ENCODE measurements around the gene GJC1.
"Not testable (repeated sequence)": the region's sequence is repeated elsewhere in the genome, so short reads cannot be mapped to it uniquely, and the experiment has no call there.

Gene GJC1

GRCh38 chr17:44757918-44758413 is 72.1 kb downstream of the GJC1 start:
- no peak for DNase-seq

DNA sequence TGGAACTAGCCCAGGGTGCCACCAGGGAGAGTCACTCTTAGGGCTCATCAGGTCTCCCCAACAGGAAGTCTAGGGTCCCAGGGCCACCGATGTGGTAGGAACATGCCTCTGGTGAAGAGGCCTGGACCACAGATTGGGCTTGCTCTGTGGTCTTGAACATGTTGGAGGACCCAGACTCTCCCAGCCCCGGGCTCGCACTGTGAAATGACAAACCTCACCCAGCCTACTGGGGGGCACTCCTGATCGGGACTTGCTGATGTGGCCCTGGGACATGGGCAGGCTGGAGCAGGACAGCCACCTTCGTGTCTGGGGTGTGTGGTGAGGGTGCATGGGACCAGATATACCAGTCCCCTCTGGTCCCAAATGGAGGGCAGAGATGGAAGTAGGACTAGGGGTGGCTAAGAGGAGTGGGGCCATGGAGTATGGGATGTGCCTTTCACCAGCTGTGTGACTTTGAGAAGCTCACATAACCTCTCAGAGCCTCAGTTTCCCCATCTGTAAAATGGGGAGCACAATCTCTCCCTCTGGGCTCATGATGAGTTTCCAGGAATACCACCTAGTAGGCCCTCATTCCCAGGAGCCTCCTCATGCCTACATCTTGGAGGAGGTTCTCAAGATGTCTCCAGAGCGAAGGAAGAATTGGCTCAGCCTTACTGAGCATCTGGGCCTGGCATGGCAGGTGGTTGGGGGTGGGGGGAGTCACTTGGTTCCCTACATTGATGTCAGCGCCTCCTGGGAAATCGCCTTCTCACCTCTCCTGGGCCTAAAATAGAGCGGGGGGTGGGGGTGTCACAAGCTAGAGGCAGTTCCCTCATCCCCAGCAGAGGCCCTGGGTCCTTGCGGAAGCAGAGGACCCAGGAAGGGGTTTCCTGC is 72.8 kb downstream of the GJC1 start:
- DNase-seq, result no peak

DNA sequence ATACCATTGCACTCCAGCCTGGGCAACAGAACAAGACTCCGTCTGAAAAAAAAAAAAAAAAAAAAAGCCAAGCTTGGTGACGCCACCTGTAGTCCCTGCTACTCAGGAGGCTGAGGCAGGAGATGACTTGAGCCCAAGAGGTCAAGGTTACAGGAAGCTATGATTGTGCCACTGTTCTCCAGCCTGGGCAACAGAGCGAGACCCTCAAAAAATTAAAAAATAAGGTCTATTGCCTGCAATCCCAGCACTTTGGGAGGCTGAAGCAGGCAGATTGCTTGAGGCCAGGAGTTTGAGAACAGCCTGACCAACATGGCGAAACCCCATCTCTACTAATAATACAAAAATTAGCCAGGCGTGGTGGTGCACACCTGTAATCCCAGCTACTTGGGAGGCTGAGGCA is 74.9 kb downstream of the GJC1 start:
- DNase-seq, result not testable (repeated sequence)

GRCh38 chr17:44754276-44754675 is 75.8 kb downstream of the GJC1 start:
- DNase-seq, result no peak

GRCh38 chr17:44752953-44753861 is 76.9 kb downstream of the GJC1 start:
- no peak for DNase-seq

DNA sequence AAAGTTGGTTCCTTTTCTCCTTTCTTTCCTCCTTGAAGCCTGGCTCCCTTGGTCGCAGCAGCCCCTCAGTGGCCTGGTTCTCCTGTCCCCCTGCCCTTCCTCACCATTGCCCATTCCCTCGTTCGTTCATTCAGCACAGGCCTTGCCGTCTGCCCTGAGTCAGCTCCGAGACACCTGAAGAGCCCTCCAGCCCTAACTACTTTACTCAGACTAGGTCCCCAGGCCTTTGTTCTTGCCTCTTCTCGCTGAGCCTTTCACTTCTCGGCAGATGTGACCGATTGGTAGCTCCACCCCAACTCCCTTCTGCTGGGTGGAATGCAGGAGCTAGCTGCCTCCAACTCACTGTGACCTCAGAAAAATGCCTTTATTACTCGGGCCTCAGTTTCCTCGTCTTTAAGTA is 78.3 kb downstream of the GJC1 start:
- no peak for DNase-seq

DNA sequence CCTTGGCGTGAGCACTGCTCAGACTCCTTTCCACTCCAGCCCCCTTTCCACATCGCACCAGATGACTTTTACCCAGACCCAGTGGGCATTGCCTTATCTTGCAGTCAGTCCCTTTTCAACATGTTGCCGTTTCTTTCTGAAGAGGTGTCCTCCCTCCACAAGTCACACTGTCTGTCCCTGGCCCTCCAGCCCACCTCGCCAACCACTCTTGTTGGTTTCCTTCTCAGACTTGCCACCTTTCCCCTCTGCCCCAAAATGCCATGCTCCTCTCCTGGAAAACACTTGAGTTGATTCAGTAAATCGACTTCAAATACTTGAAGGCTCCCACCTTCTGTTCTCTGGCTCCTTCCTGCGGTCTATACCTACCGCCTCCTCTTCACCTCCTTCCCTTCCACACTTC is 78.8 kb downstream of the GJC1 start:
- no peak for DNase-seq

DNA sequence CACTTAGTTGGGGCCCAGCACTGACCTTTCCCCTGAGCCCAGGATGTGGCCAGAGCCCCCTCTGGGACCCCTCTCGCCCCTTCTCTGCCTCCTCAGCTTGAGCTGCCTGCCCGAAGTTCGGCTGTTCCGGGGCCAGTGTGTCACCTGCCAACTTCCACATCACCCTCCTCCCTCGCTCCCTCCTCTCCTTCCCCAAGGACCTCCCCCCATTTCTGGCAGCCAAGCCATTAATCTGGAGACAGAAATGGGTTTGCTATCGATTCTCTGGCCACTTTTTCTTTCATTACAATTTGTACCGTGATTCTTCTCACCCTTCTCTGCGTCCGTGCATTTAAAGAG is 80.1 kb downstream of the GJC1 start:
- no peak for DNase-seq

DNA sequence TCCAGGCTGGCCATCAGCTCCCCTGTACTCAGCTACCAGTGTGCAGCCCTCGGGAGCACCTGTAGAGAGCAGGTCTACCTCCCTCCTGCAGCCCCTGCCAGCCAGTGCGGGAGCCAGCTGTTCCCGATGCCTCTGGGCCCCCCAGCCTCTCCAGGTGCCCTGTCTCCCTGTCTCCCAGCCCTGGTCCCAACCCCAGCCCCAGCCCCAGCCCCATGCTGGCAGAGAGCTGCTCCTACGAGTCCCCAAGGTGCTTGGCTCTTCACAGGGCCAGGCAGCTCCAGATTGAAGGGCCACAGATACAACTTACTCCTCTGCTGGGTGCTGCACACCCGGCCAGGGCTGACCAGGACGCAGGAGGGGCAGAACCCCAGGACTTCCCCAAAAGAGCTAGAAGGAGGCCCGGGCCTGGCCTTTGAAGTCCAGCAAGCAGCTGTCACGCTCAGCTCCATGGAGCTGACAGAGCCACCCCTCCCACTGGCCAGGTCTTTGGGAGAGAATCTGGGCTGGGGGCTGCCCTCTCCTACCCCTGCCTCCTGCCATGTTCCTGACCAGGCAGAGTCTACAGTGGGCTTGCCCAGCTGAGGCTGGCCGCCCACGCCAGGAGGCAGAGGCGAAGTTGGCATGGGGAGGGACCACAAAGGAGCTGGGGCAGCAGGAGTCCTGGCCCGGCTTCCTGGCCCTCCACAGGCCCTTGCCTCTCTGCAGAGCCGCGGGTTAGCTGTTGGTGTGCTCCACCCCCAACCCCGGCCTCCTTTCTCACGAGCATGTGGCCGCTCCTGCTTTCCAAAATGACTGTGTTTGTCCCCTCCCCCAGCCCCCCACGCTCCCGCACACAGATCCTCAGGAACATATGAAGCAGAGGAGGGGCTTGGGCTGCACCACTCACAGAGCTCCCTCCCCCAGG is 80.8 kb downstream of the GJC1 start:
- DNase-seq, result no peak

Data from HCEC 1CT (cell line).